Smooth muscle cell (in vitro differentiated cells): ENCODE data around the gene RALGPS2. TPM values are rescaled to one million over a fixed set of nuclear protein-coding genes. Genes with fewer than 3 reads are reported as not detected.

ENCODE experiments used
- DNase-seq: peaks from one replicate; lab custom pipeline; 2025; ENCODE audit not compliant: unreplicated experiment; lab: John Stamatoyannopoulos, UW
- H2AFZ ChIP-seq: fragments of 200-600 bp; sonication (generic); 2 replicates; pipeline ENCODE4 v1.6.0; 2016; ENCODE audit warnings: antibody characterized with exemption, low read depth, mild to moderate bottlenecking
- H3F3A ChIP-seq: fragments of 200-600 bp; sonication (generic); 2 replicates; pipeline ENCODE4 v1.6.0; 2017; ENCODE audit warnings: antibody characterized with exemption, low read depth
- H3K27ac ChIP-seq: fragments of 200-600 bp; sonication (generic); 2 replicates; pipeline ENCODE4 v1.5.1; 2016; ENCODE audit warnings: low read depth, mild to moderate bottlenecking
- H3K27me3 ChIP-seq: fragments of 200-600 bp; sonication (generic); 2 replicates; pipeline ENCODE4 v1.6.1; 2016; ENCODE audit warnings: low read depth, mild to moderate bottlenecking
- H3K36me3 ChIP-seq: fragments of 200-600 bp; sonication (generic); 2 replicates; pipeline ENCODE4 v1.5.1; 2016; ENCODE audit warnings: low read depth
- H3K4me1 ChIP-seq: fragments of 200-600 bp; sonication (generic); 2 replicates; pipeline ENCODE4 v1.5.1; 2016; ENCODE audit warnings: low read depth
- H3K4me2 ChIP-seq: fragments of 200-600 bp; sonication (generic); 2 replicates; pipeline ENCODE4 v1.6.0; 2016; ENCODE audit warnings: mild to moderate bottlenecking
- H3K4me3 ChIP-seq: fragments of 200-600 bp; sonication (generic); 2 replicates; pipeline ENCODE4 v1.5.1; 2016; ENCODE audit warnings: mild to moderate bottlenecking
- H3K79me2 ChIP-seq: fragments of 200-600 bp; sonication (generic); 2 replicates; pipeline ENCODE4 v1.6.0; 2016; ENCODE audit warnings: low read depth, mild to moderate bottlenecking
- H3K9ac ChIP-seq: fragments of 200-600 bp; sonication (generic); 2 replicates; pipeline ENCODE4 v1.6.0; 2016; ENCODE audit warnings: low read depth
- H3K9me3 ChIP-seq: fragments of 200-600 bp; sonication (generic); replicated peaks from 2 replicates; pipeline ENCODE4 v1.5.1; 2016; ENCODE audit warnings: low read depth
- H4K20me1 ChIP-seq: fragments of 200-600 bp; sonication (generic); 2 replicates; pipeline ENCODE4 v1.6.0; 2016; ENCODE audit warnings: low read depth
- CTCF ChIP-seq: fragments of 200-600 bp; sonication (generic); IDR thresholded peaks from 2 replicates; pipeline ENCODE4 v1.5.1; 2017; ENCODE audit warnings: borderline replicate concordance, mild to moderate bottlenecking, antibody characterized with exemption; ENCODE audit not compliant: insufficient read depth, poor library complexity, severe bottlenecking
- WGBS: methylation state at CpG from one replicate; pipeline ENCODE4 v1.1.7; 2016; ENCODE audit warnings: low lambda C conversion rate; 5-methylcytosine and 5-hydroxymethylcytosine counted together
- polyA plus RNA-seq: library from polyadenylated mRNA; unstranded; fragments of >200 nt; fragmentation: Nextera tagmentation; extraction: Ambion mirVana; gene quantifications from 2 replicates; pipeline ENCODE4 v1.2.1, GENCODE V29; 2016
- total RNA-seq: library from RNA; depleted of rRNA; stranded (reverse); fragments of >200 nt; gene quantifications from 2 replicates; pipeline ENCODE4 v1.2.3, GENCODE V29; 2014

Gene RALGPS2
- total and polyA plus RNA-seq, 2 experiments from 2014 or later = 4.7 to 23.8 TPM

- Histone ChIP-seq H2AFZ (no peak overlapping the region), H3K4me3 (no peak overlapping the region), H3K27me3 (no peaks in the 10 kb centered on the region), H3K36me3 (no peaks in the 10 kb centered on the region), H3K27ac (no peak overlapping the region), H3K4me1 (no peaks in the 10 kb centered on the region), H3K79me2 (no peaks in the 10 kb centered on the region), H4K20me1 (no peaks in the 10 kb centered on the region), H3K4me2 (no peak overlapping the region), H3K9me3 (no peaks in the 10 kb centered on the region), H3F3A (no peaks in the 10 kb centered on the region), H3K9ac (no peak overlapping the region)
- WGBS = 93% methylated on average over 1 of the region's 1 CpG
- TF ChIP-seq CTCF = no peak
- DNase-seq = no peak
Observed at GRCh38 chr1:178821134-178821866, 96.3 kb downstream of the RALGPS2 start.

GRCh38 chr1:178825167-178825566 is 100.1 kb downstream of the RALGPS2 start:
- H3K27ac ChIP-seq = no peak overlapping the region
- H3K4me1 ChIP-seq = no peaks in the 10 kb centered on the region
- WGBS = 93% methylated on average over 2 of the region's 2 CpGs
- no peaks in the 10 kb centered on the region for H3K9me3 ChIP-seq
- H4K20me1 ChIP-seq = no peaks in the 10 kb centered on the region
- H3K4me3 ChIP-seq = no peak overlapping the region
- no peaks in the 10 kb centered on the region for H3K79me2 ChIP-seq
- no peak for TF ChIP-seq CTCF
- H2AFZ ChIP-seq = no peak overlapping the region
- no peaks in the 10 kb centered on the region for H3K36me3 ChIP-seq
- DNase-seq = no peak
- H3K4me2 ChIP-seq = no peak overlapping the region
- no peak overlapping the region for H3K9ac ChIP-seq
- no peaks in the 10 kb centered on the region for H3F3A ChIP-seq
- H3K27me3 ChIP-seq = no peaks in the 10 kb centered on the region

GRCh38 chr1:178844436-178844835 is 119.4 kb downstream of the RALGPS2 start:
- Histone ChIP-seq H2AFZ (no peak overlapping the region), H3K27ac (no peak overlapping the region), H3K79me2 (no peaks in the 10 kb centered on the region), H3K9me3 (no peaks in the 10 kb centered on the region), H3K4me3 (no peak overlapping the region), H3F3A (no peaks in the 10 kb centered on the region), H3K36me3 (no peaks in the 10 kb centered on the region), H3K4me1 (no peaks in the 10 kb centered on the region), H3K9ac (no peak overlapping the region), H3K4me2 (no peak overlapping the region), H4K20me1 (no peaks in the 10 kb centered on the region), H3K27me3 (no peaks in the 10 kb centered on the region)
- no peak for TF ChIP-seq CTCF
- no peak for DNase-seq
- WGBS = 96% methylated on average over 3 of the region's 3 CpGs

GRCh38 chr1:178846306-178846705 is 121.3 kb downstream of the RALGPS2 start:
- Histone ChIP-seq H3K4me3 (no peak overlapping the region), H3K9me3 (no peaks in the 10 kb centered on the region), H3F3A (no peaks in the 10 kb centered on the region), H3K36me3 (no peaks in the 10 kb centered on the region), H2AFZ (no peak overlapping the region), H3K27me3 (no peaks in the 10 kb centered on the region), H3K27ac (peak overlapping the region; percentile 11), H3K4me2 (no peak overlapping the region), H4K20me1 (no peaks in the 10 kb centered on the region), H3K79me2 (no peaks in the 10 kb centered on the region), H3K4me1 (no peaks in the 10 kb centered on the region), H3K9ac (no peak overlapping the region)
- DNase-seq = no peak
- no peak for TF ChIP-seq CTCF
